H1 (cell line): ENCODE results near the gene HDGFL3. TPM values are rescaled to one million over a fixed set of nuclear protein-coding genes. Genes with fewer than 3 reads are reported as not detected.

Experiments used
- CTCF ChIA-PET: fragments of 300-600 bp; sonication (Branson Sonifier 250); formaldehyde crosslinking; loops from one replicate; lab custom pipeline; 2021; ENCODE audit not compliant: partially characterized antibody; lab: Charles Lee
- POLR2A ChIA-PET: fragments of 300-600 bp; sonication (Branson Sonifier 250); formaldehyde crosslinking; loops from one replicate; lab custom pipeline; 2021; ENCODE audit warnings: inconsistent platforms; ENCODE audit not compliant: partially characterized antibody; lab: Charles Lee
- DNase-seq, 2 experiments: peaks; one replicate each; pipeline versions ENCODE4 v3.0.0 to v3.0.0-alpha.2; 2010 to 2022; ENCODE audit warnings: low spot score in 2 of 2, low read depth in 1 of 2, mixed read lengths in 1 of 2
- FAIRE-seq: peaks from 2 replicates; lab custom pipeline; 2011; peaks lifted over from hg19 to GRCh38; lab: Jason Lieb, UNC
- H2AFZ ChIP-seq: 2 replicates; pipeline ENCODE4 v1.8.1; 2012; ENCODE audit warnings: low read length, inconsistent platforms
- H2AK5ac ChIP-seq: 2 replicates; pipeline ENCODE4 v1.6.1; 2013; ENCODE audit warnings: low read depth, low read length
- H2BK120ac ChIP-seq: replicated peaks from 2 replicates; pipeline ENCODE3; 2013; ENCODE audit warnings: low read depth, low read length, inconsistent platforms
- H2BK12ac ChIP-seq: 2 replicates; pipeline ENCODE4 v1.6.1; 2013; ENCODE audit warnings: low read depth, low read length
- H2BK15ac ChIP-seq: 2 replicates; pipeline ENCODE4 v1.6.1; 2013; ENCODE audit warnings: low read length
- H2BK20ac ChIP-seq: 2 replicates; pipeline ENCODE4 v1.6.1; 2013; ENCODE audit warnings: low read length
- H2BK5ac ChIP-seq: 2 replicates; pipeline ENCODE4 v1.6.1; 2013; ENCODE audit warnings: low read depth, low read length
- H3K14ac ChIP-seq: 2 replicates; pipeline ENCODE4 v1.6.1; 2013; ENCODE audit warnings: inconsistent platforms; ENCODE audit not compliant: insufficient read length
- H3K18ac ChIP-seq: 2 replicates; pipeline ENCODE4 v1.6.1; 2013; ENCODE audit warnings: low read length; ENCODE audit errors: extremely low read depth
- H3K23ac ChIP-seq: 2 replicates; pipeline ENCODE4 v1.6.1; 2013; ENCODE audit warnings: inconsistent platforms; ENCODE audit not compliant: insufficient read length
- H3K23me2 ChIP-seq: 2 replicates; pipeline ENCODE4 v1.6.1; 2013; ENCODE audit warnings: low read depth, low read length
- H3K27ac ChIP-seq: 2 replicates; pipeline ENCODE4 v1.6.1; 2011; ENCODE audit warnings: low read depth, low read length, inconsistent platforms
- H3K27me3 ChIP-seq, 4 experiments: replicated peaks in 1 of 4; 1 replicate in 1 of 4; 2 replicates in 3 of 4; pipeline versions ENCODE4 v1.6.1 to v1.8.1; 2011 to 2013; ENCODE audit warnings: low read length in 3 of 4, mild to moderate bottlenecking in 3 of 4, inconsistent platforms in 2 of 4, mixed read lengths in 2 of 4, moderate library complexity in 1 of 4; ENCODE audit not compliant: control insufficient read depth in 3 of 4, insufficient read depth in 3 of 4; ENCODE audit errors: extremely low read depth in 1 of 4
- H3K36me3 ChIP-seq, 4 experiments: 2 replicates each; pipeline versions ENCODE4 v1.6.1 to v1.8.1; 2011 to 2013; ENCODE audit warnings: mild to moderate bottlenecking in 4 of 4, low read length in 3 of 4, moderate library complexity in 2 of 4, control low read depth in 1 of 4, inconsistent platforms in 1 of 4; ENCODE audit not compliant: insufficient read depth in 4 of 4, control insufficient read depth in 2 of 4
- H3K4ac ChIP-seq: replicated peaks from 2 replicates; pipeline ENCODE3; 2013; ENCODE audit warnings: low read length, low read depth, mixed read lengths, inconsistent platforms; ENCODE audit not compliant: insufficient read length
- H3K4me1 ChIP-seq, 4 experiments: replicated peaks in 1 of 4; 1 replicate in 1 of 4; 2 replicates in 3 of 4; pipeline versions ENCODE4 v1.6.1 to v1.8.1; 2011 to 2013; ENCODE audit warnings: low read length in 3 of 4, inconsistent platforms in 2 of 4, mixed read lengths in 1 of 4; ENCODE audit not compliant: insufficient read depth in 4 of 4, control insufficient read depth in 3 of 4
- H3K4me2 ChIP-seq, 2 experiments: 2 replicates each; pipeline versions ENCODE4 v1.6.1 to v1.8.1; 2011 to 2013; ENCODE audit warnings: low read depth in 2 of 2, low read length in 2 of 2, control low read depth in 1 of 2, inconsistent platforms in 1 of 2, mild to moderate bottlenecking in 1 of 2; ENCODE audit not compliant: insufficient read depth in 1 of 2
- H3K4me3 ChIP-seq, 4 experiments: fragments of 200-600, 300-600 bp in 1 of 4; sonication (generic), shearing (Covaris generic), sonication (Bioruptor Twin) in 1 of 4; 2 replicates each; pipeline versions ENCODE4 v1.5.1 to v1.8.1; 2011 to 2016; ENCODE audit warnings: low read length in 4 of 4, low read depth in 3 of 4, control low read depth in 2 of 4, inconsistent platforms in 2 of 4, mild to moderate bottlenecking in 2 of 4, mixed read lengths in 1 of 4, moderate library complexity in 1 of 4; ENCODE audit not compliant: insufficient read depth in 2 of 4; ENCODE audit errors: extremely low read depth in 1 of 4
- H3K56ac ChIP-seq: replicated peaks from 2 replicates; pipeline ENCODE3; 2013; ENCODE audit warnings: low read depth, mild to moderate bottlenecking, mixed read lengths, low read length, inconsistent platforms; ENCODE audit not compliant: insufficient read length
- H3K79me1 ChIP-seq: 2 replicates; pipeline ENCODE4 v1.6.1; 2013; ENCODE audit warnings: low read depth, low read length, control low read depth
- H3K79me2 ChIP-seq, 2 experiments: 2 replicates each; pipeline versions ENCODE4 v1.6.1 to v1.8.1; 2012 to 2013; ENCODE audit warnings: low read length in 2 of 2, mild to moderate bottlenecking in 2 of 2, inconsistent platforms in 1 of 2; ENCODE audit not compliant: insufficient read depth in 2 of 2, control insufficient read depth in 1 of 2
- H3K9ac ChIP-seq, 4 experiments: replicated peaks in 1 of 4; 1 replicate in 1 of 4; 2 replicates in 3 of 4; pipeline versions ENCODE4 v1.6.1 to v1.8.1; 2011 to 2013; ENCODE audit warnings: low read depth in 3 of 4, low read length in 3 of 4, control low read depth in 2 of 4, mild to moderate bottlenecking in 2 of 4, moderate library complexity in 2 of 4, inconsistent platforms in 1 of 4; ENCODE audit errors: extremely low read depth in 1 of 4
- H3K9me3 ChIP-seq, 2 experiments: 2 replicates each; pipeline versions ENCODE4 v1.6.1 to v1.8.1; 2012 to 2013; ENCODE audit warnings: mild to moderate bottlenecking in 2 of 2, moderate library complexity in 2 of 2, control low read depth in 1 of 2, inconsistent platforms in 1 of 2, low read depth in 1 of 2, low read length in 1 of 2, mixed read lengths in 1 of 2; ENCODE audit not compliant: insufficient read depth in 2 of 2
- H4K20me1 ChIP-seq, 2 experiments: replicated peaks in 1 of 2; 2 replicates each; pipeline versions ENCODE3 to v1.8.1; 2011 to 2013; ENCODE audit warnings: inconsistent platforms in 2 of 2, low read length in 2 of 2, mild to moderate bottlenecking in 1 of 2; ENCODE audit not compliant: insufficient read depth in 2 of 2, control insufficient read depth in 1 of 2
- H4K5ac ChIP-seq: 2 replicates; pipeline ENCODE4 v1.6.1; 2013; ENCODE audit warnings: low read length, low read depth, mixed read lengths, inconsistent platforms; ENCODE audit not compliant: insufficient read length
- H4K8ac ChIP-seq: 2 replicates; pipeline ENCODE4 v1.8.0; 2013; ENCODE audit warnings: mild to moderate bottlenecking, moderate library complexity, low read length, inconsistent platforms; ENCODE audit not compliant: insufficient read depth; ENCODE audit errors: extremely low read depth
- H4K91ac ChIP-seq: replicated peaks from 2 replicates; pipeline ENCODE3; 2013; ENCODE audit warnings: low read length, mixed read lengths, inconsistent platforms; ENCODE audit not compliant: insufficient read length
- BACH1 ChIP-seq: IDR thresholded peaks from 2 replicates; pipeline ENCODE4 v1.6.1; 2012; ENCODE audit warnings: low read length, improper control_type of control experiment
- BRCA1 ChIP-seq: IDR thresholded peaks from 2 replicates; pipeline ENCODE4 v1.6.1; 2012; ENCODE audit warnings: low read depth, low read length, improper control_type of control experiment
- CBX8 ChIP-seq: fragments of 300-800, 300-1000 bp; sonication (generic); IDR thresholded peaks from 2 replicates; pipeline ENCODE4 v1.7.1; 2016; ENCODE audit warnings: low read depth, low read length, borderline replicate concordance
- CTCF ChIP-seq, 3 experiments: IDR thresholded peaks; 1 replicate in 2 of 3; 2 replicates in 1 of 3; pipeline versions ENCODE4 v1.5.1 to v1.6.1; 2011; ENCODE audit warnings: low read length in 3 of 3, mild to moderate bottlenecking in 3 of 3, inconsistent platforms in 2 of 3, low read depth in 1 of 3, moderate library complexity in 1 of 3; ENCODE audit not compliant: insufficient read depth in 1 of 3; ENCODE audit errors: control extremely low read depth in 1 of 3
- GABPA ChIP-seq: IDR thresholded peaks from 2 replicates; pipeline ENCODE4 v1.6.1; 2011; ENCODE audit warnings: mild to moderate bottlenecking, low read length, moderate library complexity, borderline replicate concordance; ENCODE audit not compliant: insufficient read depth
- HDAC2 ChIP-seq, 2 experiments: fragments of 300-600 bp in 1 of 2; sonication (generic) in 1 of 2; IDR thresholded peaks; 2 replicates each; pipeline ENCODE4 v1.6.1; 2011 to 2012; ENCODE audit warnings: low read depth in 2 of 2, low read length in 2 of 2, mild to moderate bottlenecking in 2 of 2, moderate library complexity in 2 of 2, borderline replicate concordance in 1 of 2, inconsistent platforms in 1 of 2
- RNF2 ChIP-seq: fragments of 200-900, 300-1000 bp; sonication (generic); IDR thresholded peaks from 2 replicates; pipeline ENCODE4 v1.7.1; 2016; ENCODE audit warnings: borderline replicate concordance, low read depth, mild to moderate bottlenecking, antibody characterized with exemption, low read length; ENCODE audit not compliant: poor library complexity, severe bottlenecking; ENCODE audit errors: missing control alignments
- RXRA ChIP-seq: IDR thresholded peaks from 2 replicates; pipeline ENCODE4 v1.6.1; 2011; ENCODE audit warnings: low read depth, mild to moderate bottlenecking, low read length, moderate library complexity; ENCODE audit not compliant: insufficient read depth
- SIRT6 ChIP-seq: IDR thresholded peaks from one replicate; pipeline ENCODE4 v1.7.1; 2012; ENCODE audit warnings: low read length, inconsistent platforms
- SIX5 ChIP-seq: IDR thresholded peaks from 2 replicates; pipeline ENCODE4 v1.6.1; 2011; ENCODE audit warnings: mild to moderate bottlenecking, low read depth, low read length
- TBP ChIP-seq: IDR thresholded peaks from 2 replicates; pipeline ENCODE4 v1.6.1; 2011; ENCODE audit warnings: low read depth, low read length, improper control_type of control experiment
- WGBS, 2 experiments: shearing (Covaris generic) in 1 of 2; methylation state at CpG; one replicate each; pipeline versions ENCODE4 v1.1.6 to v1.1.7; 2013 to 2015; ENCODE audit warnings: low lambda C conversion rate in 2 of 2, mixed read lengths in 2 of 2, inconsistent platforms in 1 of 2, low coverage in 1 of 2, missing lambda C conversion rate in 1 of 2; ENCODE audit not compliant: insufficient replicate concordance in 2 of 2, insufficient coverage in 1 of 2, insufficient read length in 1 of 2; ENCODE audit errors: extremely low coverage in 1 of 2, missing lambda C conversion rate in 1 of 2; 5-methylcytosine and 5-hydroxymethylcytosine counted together
- polyA plus RNA-seq, 7 experiments: library from polyadenylated mRNA; depleted of rRNA in 3 of 7; stranded (reverse) in 5 of 7; unstranded in 2 of 7; fragments of >200 nt in 5 of 7; fragments of 200-250 nt in 2 of 7; gene quantifications; 1 replicate in 5 of 7; 2 replicates in 1 of 7; 4 replicates in 1 of 7; pipeline versions ENCODE4 v1.2.1 to v1.2.3, GENCODE V29; 2011 to 2013; ENCODE audit warnings: missing spikeins in 2 of 7, mixed read lengths in 2 of 7
- total RNA-seq: library from RNA; stranded (reverse); fragmentation: NEBNext Ultra II Directional; extraction: Animal tissue kit (Norgen Biotek cat#: 25700); gene quantifications from 2 replicates; pipeline ENCODE4 v1.2.1, GENCODE V29; 2021

HDGFL3 gene
- total and polyA plus RNA-seq, 2 of the 8 experiments (the other 6 are each of a cell fraction or from before 2014, with no cell fraction given), result 14.1 to 149 TPM

- Histone ChIP-seq H3K56ac (peak overlapping the region; percentile 94), H3K23me2 (peaks cover 13% of the 10 kb centered on the region; the same call in 1 of the 2 replicates), H4K5ac (no peak overlapping the region), H3K79me2 (no peaks in the 10 kb centered on the region), H2BK5ac (no peak overlapping the region), H3K9me3 (no peaks in the 10 kb centered on the region), H2AFZ (no peak overlapping the region), H3K4me2 (no peak overlapping the region), H2BK12ac (no peak overlapping the region), H3K27ac (no peak overlapping the region), H2BK15ac (no peak overlapping the region), H3K4me3 (no peak overlapping the region), H3K79me1 (no peaks in the 10 kb centered on the region), H3K27me3 (peaks cover 0 to 28% (median 23%) of the 10 kb centered on the region in 4 experiments; a peak in 6 of 7 replicates), H2BK20ac (no peak overlapping the region), H3K4me1 (peaks cover 0 to 9% (median 4%) of the 10 kb centered on the region in 4 experiments; a peak in 3 of 7 replicates), H3K23ac (no peak overlapping the region), H3K4ac (no peak overlapping the region), H3K36me3 (no peaks in the 10 kb centered on the region), H4K91ac (no peak overlapping the region), H3K9ac (no peak overlapping the region), H4K20me1 (peaks cover 0 to 5% of the 10 kb centered on the region in 2 experiments), H4K8ac (no peak overlapping the region), H3K14ac (no peak overlapping the region), H2BK120ac (no peak overlapping the region), H3K18ac (no peak overlapping the region), H2AK5ac (no peak overlapping the region)
- FAIRE-seq (no peak), DNase-seq (no peak)
- ChIA-PET CTCF (interaction anchor here (0.9 to 1.3 kb wide), 2 partner anchors 9 to 10 kb away, joined by 3 read pairs; no protein-coding TSS in a partner anchor), POLR2A (interaction anchor here (1.0 kb wide), 1 partner anchor 10 kb away, joined by 3 read pairs; no protein-coding TSS in a partner anchor)
- 92 to 100% methylated on average over 1 to 3 of the region's 3 CpGs for WGBS, 2 experiments
- TF ChIP-seq SIX5 (no peak), RNF2 (no peak), TBP (no peak), BRCA1 (no peak), SIRT6 (no peak), CTCF (IDR thresholded peaks at IDR 0.05; ENCODE audit: control extremely low read depth in 1 of 3, insufficient read depth in 1 of 3, low read depth in 1 of 3, low read length in 3 of 3) (no peak), RXRA (no peak), BACH1 (no peak), CBX8 (no peak), GABPA (no peak), HDAC2 (IDR thresholded peaks at IDR 0.05; ENCODE audit: borderline replicate concordance in 1 of 2, low read depth in 2 of 2, low read length in 2 of 2) (no peak)
These were observed 96.5 kb downstream of the HDGFL3 start for GRCh38 chr15:83111149-83111548.
